Aorta (tissue), 4 donors: ENCODE measurements around the gene RELL1. TPM values are rescaled to one million over a fixed set of nuclear protein-coding genes. Genes with fewer than 3 reads are reported as not detected.

ENCODE experiments used
- polyA plus RNA-seq, 2 donors: library from polyadenylated mRNA; stranded (reverse); fragments of 200-250 nt; gene quantifications; one replicate each; pipeline ENCODE4 v1.2.3, GENCODE V29; 2013
- total RNA-seq, 2 donors: library from RNA; stranded (reverse); fragmentation: NEBNext Ultra II Directional; extraction: Animal tissue kit (Norgen Biotek cat#: 25700); gene quantifications; one replicate each; pipeline ENCODE4 v1.2.1, GENCODE V29; 2021
- donor health status: healthy with polysubstance abuse.
- donor health status: Bipolar disorder and iron deficiency.
- donor health status: DM: no; HTN: no; CAD: no.
- donor health status: DM: yes; HTN: yes; CAD: no.

The RELL1 gene
- total and polyA plus RNA-seq, 4 donors, result 1.3 to 42.5 (median 17.3) TPM

Other genes starting within 250 kb of the RELL1 start
- gene PGM2, start 140.3 kb upstream of the RELL1 start, total RNA-seq, result 10 to 100 TPM; 23.7 to 24.6 TPM
- gene PGM2, start 140.3 kb upstream of the RELL1 start, polyA plus RNA-seq, result 10 to 100 TPM in 1 of 2 donors, 1 to 10 TPM in 1; 8.5 to 19.6 TPM
- 100 to 1,000 TPM; 109 to 219 TPM for gene TBC1D1, start 204.7 kb upstream of the RELL1 start, total RNA-seq
- 100 to 1,000 TPM in 1 of 2 donors, 10 to 100 TPM in 1; 66.4 to 121 TPM for gene TBC1D1, start 204.7 kb upstream of the RELL1 start, polyA plus RNA-seq